Activated T-helper 1 cell treated with anti-CD3 and anti-CD28 coated beads, Interleukin-2, amount 50 U/mL, for 16 hours (primary cell): ENCODE results near the gene PPY.
A peak's percentile ranks its signal among the peaks of the same experiment; 100 is the strongest.
"Not testable (repeated sequence)": the region's sequence is repeated elsewhere in the genome, so short reads cannot be mapped to it uniquely, and the experiment has no call there.

Experiments
- DNase-seq, 2 donors: peaks; one replicate each; pipeline ENCODE4 v3.0.0-alpha.2; 2020; ENCODE audit warnings: low read depth in 1 of 2, low spot score in 1 of 2

Gene PPY

DNA sequence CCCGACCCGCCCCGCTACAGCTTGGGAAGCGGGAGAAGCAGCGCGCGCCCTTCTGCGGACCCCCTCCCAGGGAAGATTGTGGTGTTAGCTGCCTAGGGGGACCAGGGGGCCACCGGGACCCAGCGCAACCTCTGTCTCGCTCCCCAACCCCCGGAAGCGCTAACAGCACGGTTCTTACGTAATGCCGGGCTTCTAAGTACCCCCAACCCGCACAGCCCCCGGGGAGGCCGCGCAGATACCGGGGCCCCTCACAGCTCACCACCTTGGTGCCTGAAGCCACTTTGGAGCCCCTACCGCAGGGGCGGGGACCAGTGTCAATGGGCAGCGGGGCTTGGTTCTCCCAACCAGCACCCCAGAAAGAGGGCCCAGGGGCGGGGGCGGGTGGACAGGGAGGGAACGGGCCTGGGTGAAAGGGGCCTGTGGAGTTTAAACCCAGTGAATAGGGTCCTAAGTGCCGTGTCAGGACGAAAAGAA, 35.3 kb downstream of the PPY start:
- DNase-seq: no peak

DNA sequence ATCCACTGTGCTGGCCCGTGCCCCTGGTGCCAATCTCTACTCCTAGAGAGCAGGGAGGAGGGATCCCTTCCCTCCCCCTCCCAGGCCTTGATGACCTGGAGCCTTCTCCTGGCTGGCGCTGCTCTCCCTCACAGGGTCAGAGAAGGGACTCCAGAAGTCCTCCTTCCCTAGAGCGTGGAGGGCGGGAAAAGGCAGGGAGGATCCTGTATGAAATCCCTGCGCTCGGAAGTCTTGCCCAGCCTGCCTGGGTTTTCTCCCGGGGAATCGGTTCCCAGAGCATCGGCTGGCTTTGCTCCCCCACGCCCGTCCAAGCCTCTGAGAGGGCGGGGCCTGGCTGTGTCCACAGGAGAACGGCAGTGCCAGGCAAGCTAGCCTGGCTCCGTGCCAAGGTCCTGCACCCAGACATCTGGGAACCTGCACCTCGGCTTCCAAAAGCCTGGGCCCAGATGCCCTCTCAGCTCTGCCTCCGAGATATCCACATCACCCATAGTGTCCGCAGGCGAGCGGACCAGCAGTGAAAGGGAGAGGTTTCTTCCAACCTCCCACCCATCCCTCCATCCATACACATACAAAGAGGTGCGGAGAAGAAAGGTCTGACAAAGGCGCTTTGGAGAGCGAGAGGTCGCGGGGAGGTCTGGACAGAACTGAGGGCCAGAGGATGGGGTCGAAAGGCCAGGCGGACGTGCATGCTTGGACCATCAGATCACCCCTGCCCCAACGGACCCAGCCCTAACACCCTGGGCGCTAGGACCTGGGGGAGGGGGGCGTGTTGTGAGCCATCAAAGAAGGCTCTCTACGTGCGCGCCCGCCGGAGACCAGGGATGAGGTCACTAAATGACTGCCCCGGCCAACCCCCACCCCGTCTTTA, 36.1 kb downstream of the PPY start:
- DNase-seq: peak in 1 of 2 donors; percentile 11

DNA sequence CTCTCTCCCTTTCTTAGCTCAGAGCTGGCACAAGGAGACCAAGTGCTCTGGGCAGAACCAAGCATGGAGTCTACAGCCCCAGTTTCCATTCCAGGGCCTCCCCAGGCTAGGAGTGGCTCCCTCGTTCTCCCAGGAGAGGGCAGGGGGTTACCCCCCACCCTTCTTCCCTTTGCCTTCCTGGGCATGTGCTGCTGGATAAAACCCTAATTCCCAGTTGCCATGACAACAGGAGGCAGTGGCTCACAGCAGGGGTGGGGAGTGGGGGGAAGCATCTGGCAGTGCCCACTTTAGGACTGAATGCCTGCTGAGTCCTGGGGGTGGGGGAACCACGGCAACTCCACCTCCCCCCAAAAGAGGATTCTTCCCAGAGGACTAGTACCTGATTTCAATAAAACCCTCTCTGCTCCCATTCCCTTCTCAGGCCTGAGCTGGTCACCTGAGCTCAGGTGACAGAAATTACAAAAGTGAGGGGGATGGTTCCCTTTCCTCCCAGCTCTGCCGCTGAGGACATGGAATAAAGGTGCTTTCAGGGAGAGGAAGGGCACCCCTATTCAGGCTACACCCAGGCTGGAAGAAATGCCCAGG, 36.8 kb downstream of the PPY start:
- DNase-seq: no peak

DNA sequence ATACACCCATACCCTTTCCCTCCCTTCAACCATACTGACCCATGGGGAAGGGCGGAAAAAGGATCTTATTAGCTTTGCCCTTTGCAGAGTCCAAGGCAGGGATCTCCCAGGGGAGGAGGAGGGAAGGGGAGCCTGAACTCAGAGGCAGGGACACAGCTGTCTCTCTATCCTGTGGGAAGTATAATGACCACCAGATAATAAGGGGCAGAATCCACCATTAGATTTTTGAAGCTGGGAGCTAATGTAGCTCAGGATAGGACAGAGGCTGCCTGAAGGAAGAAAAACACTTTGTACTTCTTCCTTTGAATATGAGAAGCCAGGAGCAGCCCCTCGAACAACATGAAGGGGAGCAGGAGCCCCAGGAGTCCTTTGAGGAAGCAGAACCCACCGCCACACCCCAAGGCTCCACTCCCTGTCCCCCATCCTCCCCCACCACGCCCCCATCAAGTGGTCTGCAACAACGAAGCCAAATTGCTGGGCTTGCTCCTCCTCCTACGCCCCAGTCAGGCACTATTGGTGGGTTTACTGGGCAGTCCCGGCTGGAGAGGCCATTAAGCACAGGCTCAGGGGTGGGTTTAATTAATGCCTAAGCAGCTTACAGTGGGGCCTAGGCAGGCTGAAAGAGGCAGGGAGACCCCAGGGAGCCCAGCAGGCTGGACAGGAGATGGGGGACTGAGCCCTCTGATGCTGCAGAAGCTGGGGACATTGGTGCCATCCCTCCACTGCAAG, 40.3 kb downstream of the PPY start:
- DNase-seq: no peak

DNA sequence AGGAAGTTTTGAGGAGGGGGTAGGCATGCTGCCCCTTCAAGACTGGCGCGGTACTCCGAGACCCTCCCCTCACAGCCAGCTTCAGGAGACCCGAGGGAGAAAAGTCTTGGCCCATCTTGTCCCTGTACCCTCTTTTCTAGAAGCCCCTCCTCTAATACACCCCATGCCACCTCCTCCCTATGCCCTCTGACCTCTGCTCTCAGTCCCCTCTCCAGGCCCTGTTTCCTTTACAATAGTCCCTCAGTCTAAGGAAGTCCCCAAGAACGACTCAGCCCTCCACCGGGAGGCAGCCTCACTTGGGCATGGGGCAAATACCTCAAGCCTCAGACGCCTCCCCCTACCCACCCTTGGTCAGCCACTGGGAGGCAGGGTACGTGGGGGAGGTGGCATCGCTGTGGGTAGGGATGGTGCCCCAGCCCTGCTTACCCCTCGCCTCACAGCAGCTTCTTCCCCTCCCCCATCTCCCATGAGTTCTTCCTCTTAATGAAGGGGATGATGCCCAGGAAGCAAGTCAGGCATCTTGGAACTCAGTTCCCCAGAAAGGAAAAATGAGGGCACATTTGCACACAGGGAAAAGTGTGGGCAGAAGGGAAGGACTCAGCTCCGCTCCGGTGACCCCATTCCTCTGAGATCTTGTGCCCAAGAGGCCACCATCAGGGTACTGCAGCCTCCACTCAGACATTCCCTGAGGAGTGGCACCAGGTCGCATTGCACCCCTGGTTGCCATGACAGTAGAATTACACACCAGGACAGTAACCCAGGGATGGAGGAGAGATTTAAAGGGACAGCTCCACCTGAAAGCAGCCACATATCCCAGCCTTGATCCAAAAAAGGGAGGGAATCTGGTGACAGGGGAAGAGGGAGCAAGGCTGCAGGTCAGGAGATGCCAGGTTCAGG, 41.2 kb downstream of the PPY start:
- no peak for DNase-seq

DNA sequence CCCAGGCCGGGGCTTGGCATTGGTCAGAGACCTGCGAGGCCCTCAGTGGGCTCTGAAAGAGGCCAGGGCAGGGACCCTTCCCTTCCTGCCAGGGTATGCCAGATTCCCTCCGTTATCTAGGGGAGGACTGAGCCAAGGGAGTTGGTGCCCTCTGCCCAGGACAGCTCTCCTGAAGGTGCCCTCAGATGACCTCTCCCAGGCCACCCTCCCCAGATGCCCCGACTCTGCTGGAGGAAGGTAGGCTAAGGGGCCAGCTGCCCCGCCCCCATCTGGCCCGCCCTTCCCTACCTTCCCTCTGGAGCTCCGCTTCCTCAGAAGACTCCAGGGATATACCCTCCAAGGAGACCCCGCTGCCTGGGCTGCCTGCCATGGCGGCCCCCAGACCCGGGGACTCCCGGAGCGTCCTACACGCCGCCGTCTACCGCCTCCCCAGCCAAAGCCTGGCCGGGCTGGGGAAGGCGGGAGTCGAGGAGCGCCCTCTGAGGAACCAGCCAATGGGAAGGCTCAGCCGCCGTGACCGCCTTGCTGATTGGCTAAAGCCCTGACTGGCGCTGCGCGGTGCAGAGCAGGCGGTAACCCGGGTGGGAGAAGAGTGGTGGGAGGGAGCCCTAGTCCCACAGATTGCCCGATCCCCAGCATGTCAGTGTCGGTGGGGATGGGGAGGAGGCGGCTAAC, 42.0 kb downstream of the PPY start:
- DNase-seq: peak; percentile 55 to 71

DNA sequence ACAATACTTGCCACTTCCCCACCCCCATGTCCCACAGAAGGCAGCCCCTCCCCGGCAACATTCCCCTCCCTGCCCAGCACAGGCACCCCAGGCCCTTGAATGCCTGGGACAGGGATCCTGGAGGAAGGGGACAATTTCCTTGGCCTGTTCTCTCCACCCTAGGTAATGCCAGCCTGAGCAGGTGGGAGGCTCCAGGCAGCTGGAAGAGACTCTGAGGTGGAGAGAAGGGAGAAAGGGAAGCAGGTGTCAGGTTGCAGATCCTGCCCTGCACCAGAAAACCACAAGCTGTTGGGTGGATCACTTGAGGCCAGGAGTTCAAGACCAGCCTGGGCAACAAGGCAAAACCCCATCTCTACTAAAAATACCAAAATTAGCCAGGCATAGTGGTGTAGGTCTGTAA, 43.8 kb downstream of the PPY start:
- no peak for DNase-seq

DNA sequence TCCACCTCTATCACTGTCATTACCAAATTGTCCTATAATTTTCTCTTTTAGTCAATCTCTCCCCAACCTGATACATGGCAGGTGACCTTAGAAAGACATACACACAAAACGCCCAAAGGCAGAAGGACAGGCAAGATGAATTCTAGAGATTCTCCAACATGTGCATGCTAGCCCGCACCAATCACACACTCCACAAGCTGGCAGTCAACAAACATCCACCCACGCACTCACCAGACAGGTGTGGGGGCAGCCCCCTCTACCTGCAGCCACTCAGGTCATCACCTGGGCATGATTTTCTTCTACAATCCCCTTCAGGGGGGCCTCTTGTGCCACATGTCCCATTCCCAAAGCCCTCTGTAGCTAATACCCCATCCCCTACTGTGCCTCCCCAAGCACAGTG, 44.4 kb downstream of the PPY start:
- DNase-seq: no peak

DNA sequence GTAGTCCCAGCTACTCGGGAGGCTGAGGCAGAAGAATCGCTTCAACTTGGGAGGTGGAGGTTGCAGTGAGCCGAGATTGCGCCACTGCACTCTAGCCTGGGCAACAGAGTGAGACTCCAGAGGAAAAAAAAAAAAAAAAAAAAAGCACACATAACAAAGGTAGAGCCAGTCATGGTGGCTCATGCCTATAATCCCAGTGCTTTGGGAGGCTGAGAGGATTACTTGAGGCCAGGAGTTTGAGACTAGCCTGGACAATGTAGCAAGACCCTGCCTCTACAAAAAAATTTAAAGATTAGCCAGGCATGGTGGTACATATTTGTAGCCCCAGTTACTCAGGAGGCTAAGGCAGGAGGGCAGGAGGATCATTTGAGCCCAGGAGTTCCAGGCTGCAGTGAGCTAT, 47.8 kb downstream of the PPY start:
- not testable (repeated sequence) for DNase-seq

DNA sequence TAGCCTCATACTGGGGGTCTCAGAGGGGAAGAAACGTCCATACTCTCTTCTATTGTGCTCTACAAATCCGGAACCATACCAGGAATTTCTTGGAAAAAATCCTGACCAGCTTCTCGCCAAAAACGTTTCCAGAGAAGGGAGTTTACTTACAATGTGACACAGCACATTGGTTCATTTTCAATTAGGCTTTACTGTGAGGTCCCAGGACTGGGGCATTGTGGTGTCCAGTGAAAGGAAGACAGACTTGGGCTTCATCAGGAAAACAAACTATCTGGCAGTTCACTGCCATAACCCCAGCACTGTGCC, 49.7 kb downstream of the PPY start:
- DNase-seq: no peak

DNA sequence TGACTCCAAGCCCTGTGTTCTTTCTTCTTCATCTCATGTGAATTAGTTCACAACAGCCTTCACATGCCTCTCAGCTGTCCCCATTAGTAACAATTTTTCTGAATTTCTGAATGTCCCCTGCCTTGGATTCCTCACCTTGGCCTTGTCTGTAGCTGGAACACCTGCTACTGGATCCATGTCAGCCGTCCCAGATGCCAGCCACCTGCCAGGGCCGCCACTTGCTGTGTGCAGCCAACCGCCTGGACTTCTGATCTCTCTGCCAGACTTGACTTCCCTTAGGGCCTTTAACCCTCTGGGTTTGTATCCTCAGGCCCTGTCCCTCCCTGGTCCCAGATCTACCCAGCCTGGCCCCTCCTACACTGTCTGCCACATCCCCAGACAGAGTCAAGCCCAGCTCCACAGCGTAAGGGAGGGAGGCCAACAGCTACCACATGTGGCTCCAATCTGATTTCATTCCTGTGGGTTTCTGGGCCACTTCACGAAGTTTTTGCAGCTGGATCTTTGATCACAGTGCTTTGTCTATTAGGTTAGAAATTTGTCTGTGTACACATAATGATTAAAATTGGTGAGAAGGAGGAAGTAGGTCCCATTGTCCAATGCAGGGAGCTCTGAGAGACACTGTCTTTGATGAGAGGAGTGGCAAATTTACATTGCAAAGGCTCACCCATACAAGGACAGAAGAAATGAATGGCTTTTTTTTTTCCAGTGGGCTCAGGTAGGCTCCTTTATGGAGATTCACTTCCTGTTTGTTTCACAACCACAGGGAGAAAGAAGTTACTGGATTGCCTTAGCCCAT, 50.2 kb downstream of the PPY start:
- no peak for DNase-seq
